Skin of body (tissue), 2 donors: ENCODE data around the gene SFRP2. TPM values are rescaled to one million over a fixed set of nuclear protein-coding genes. Genes with fewer than 3 reads are reported as not detected.

Experiments
- DNase-seq: peaks from one replicate; lab custom pipeline; 2025; lab: John Stamatoyannopoulos, UW
- total RNA-seq: library from RNA; depleted of rRNA; stranded (reverse); fragments of >200 nt; gene quantifications from one replicate; pipeline ENCODE4 v1.2.3, GENCODE V29; 2014

SFRP2 gene
- total RNA-seq, 1 donor from 2014 or later: 94.7 TPM

GRCh38 chr4:153798420-153798819 is 9.5 kb upstream of the SFRP2 start:
- DNase-seq: peak; percentile 69

DNA sequence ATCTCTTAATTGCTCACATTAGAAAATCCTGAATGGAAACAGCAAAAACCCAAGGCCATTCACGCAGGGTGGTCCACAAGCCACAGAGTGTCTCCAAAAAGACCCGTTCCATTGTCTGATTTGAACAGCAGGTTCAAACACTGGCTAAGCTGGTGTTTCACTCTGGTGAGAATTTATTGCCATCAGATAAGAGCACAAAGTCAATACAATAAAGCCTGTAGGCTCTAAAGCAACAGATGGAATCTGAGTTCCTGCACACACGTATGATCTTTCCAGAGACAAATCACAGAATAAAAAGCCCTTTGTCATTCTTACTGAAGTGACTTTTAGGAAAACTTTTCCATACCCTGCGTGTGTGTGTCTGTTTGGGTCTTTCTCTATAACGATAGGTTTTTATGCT is 5.1 kb upstream of the SFRP2 start:
- peak; percentile 48 for DNase-seq

- no peak for DNase-seq
Measured at GRCh38 chr4:153792618-153793247, 3.9 kb upstream of the SFRP2 start.

- peak; percentile 72 for DNase-seq
Measured at GRCh38 chr4:153791746-153792617, 3.1 kb upstream of the SFRP2 start.

DNA sequence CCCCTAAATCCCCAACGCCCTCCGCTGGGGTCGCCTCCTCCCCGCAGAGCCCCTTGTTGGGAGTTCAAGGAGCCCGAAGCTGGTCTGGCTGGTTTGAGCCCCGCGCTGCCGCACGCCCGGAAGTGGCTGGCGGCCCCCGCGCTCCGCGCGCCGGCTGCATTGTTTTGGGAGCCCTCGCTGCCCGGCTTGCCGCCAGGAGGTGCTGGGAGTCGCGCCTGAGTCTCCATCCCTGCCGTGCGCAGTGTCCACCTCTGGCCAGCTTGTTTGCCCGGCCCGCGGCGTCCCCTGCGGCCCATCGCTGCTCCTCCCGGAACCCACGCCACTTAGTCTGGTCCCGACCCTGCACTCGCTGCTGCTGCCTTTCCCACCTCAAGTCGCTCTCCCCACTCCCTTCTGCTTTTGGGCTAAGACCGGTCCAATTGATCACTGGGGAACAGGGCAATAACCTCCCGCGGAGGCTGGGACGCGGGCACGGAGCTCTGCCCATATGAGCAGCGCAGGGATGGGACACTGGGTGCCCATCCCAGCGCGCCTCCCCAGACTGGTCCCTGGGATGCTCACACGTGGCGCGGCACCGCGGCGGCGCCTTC is 2.2 kb upstream of the SFRP2 start:
- peak; percentile 6 for DNase-seq

GRCh38 chr4:153790500-153790865 is 1.6 kb upstream of the SFRP2 start:
- no peak for DNase-seq

DNA sequence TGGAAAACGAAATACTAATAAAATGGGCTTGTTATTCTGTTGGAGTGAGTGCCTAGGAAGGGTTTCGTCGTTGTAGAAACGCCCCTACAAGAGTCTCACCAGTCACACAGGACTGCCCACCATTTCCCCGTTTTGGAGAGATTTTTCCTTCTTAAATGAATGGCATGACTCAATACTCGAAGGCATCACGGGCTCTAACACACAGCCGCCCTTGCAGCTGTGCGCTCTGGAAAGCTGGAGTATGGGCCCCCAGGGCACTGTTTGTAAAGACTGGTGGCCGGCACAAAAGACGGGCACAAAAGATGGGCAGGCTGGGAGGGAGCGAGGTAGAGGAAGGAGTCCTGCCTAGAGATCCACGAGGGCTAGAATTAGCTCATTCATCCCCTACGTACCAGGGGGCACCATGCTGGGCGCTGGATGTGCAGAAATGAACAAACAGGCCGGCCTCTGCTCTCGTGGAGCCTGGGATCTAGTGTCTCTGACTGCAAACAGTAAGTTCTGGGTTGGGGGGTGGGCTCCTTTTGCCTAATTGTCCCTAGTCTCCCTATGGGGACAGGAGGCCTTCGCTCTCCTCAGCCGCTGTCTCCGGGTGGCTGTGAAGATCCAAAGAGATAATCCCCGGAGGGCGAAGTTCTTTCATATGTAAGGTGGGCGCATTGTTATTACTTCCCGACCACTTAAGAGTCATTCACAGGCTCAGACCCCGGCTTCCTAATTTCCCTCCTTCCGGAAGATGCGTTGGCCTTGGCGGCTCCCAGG is 1.0 kb upstream of the SFRP2 start:
- DNase-seq: peak; percentile 61

GRCh38 chr4:153788051-153788412 is 851 bp downstream of the SFRP2 start:
- no peak for DNase-seq

- DNase-seq: no peak
Measured at GRCh38 chr4:153787575-153787974, 1.3 kb downstream of the SFRP2 start.

DNA sequence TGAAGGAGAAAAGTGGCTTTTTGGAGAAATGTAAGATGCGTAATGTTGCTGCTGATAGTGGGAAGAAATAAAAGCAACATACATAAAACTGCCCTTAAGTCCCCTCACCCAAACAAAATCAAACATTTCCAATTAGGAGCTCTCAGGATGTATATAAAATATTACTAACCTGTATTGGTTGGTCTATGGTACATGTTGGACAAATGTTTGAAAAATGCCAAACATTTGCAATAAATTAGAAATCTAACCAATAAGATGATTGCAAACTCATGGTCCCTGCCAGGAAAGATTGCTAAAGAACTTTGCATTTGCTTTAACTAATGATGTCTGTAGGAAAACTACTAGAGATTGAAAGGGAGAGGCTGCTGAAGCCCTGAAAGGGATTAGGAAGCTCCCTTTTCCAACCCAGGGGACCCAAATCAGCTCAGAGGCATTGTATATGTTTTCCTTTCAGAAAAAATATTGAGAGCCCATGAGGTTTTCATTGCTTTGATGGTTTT is 1.8 kb downstream of the SFRP2 start:
- DNase-seq: peak; percentile 73

DNA sequence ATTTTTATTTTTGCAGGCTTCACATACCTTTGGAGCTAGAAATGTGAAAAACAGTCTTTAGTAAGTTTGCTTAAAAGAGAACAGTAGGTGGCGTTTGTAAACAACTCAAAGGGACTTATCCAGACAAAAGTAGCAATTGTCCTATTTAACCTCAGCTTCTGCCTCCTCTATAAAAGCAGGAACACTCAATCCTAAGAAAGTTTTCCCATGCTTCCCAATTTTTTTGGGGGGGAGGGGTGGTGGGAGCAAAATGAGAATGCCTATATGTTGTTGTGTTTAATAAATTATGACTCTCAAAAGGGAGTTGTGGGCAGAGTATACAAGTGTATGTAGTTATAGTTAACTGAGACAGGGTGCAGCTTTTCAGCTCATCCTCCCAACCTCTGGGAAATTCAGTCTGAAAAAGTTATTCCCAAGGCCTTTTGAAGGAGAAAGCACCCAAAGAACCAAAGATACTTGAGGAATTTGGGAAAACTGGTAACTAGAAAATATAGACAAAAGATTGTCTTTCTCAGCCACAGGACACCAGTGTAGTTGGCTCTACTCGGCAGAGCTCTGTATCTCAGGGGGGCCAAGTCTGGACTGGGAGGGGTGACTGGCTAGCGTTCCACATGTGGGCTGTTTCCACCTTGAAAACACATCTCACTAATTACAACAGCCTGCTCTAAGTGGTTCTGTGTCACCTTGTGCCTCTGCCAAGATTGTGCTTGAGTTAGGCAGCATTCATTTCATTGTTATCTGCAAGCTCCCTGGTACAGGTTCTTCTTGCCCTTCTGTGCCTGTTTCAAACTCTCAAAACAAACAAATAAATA is 2.8 kb downstream of the SFRP2 start:
- DNase-seq: peak; percentile 55

DNA sequence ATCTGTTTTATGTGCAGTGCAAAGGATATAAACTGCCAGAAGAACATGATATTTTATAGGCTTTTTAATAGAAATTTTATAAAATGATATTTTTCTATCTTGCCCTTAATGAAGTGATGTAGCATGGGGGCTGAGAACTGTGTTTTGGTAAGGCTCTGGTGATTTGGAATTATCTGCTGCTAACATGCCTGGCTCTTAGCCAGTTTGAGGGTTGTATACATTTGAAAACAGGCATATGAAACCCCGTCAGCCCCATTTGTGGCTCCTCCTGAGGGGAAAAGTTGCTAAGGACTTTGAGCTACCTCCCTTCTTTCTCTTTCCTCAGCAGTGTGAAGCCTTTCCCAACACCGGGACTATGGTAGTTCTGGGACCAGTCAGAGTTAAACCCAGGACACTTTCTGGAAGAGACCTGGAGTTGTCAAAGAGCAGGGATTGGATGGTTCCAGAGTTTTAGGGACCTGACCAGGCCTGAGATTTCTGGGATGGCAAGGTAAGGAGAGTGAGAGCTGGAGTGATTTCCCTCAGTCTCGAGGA is 4.7 kb downstream of the SFRP2 start:
- DNase-seq: no peak

DNA sequence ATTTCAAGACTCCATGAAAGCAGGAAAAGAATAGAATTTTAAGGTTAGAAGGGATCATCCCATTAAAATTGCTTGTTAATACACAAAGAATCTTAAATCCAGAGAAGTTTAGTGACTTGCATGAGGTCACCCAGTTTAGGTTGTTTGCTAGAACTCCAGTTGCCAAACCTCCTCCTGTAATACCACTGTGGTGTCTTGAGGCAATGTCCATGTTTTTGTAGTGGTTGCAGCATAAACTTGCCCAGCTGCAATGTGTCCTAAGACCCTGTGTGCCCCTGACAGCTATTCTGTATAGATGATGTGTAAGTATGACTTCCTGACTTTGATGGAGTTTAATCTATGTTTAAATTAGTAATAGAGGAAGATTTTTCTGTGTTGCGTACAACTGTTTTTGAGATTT is 6.3 kb downstream of the SFRP2 start:
- no peak for DNase-seq

GRCh38 chr4:153781717-153782416 is 7.0 kb downstream of the SFRP2 start:
- DNase-seq: peak; percentile 85

GRCh38 chr4:153781280-153781679 is 7.6 kb downstream of the SFRP2 start:
- DNase-seq: no peak

GRCh38 chr4:153780876-153781275 is 8.0 kb downstream of the SFRP2 start:
- DNase-seq: no peak

DNA sequence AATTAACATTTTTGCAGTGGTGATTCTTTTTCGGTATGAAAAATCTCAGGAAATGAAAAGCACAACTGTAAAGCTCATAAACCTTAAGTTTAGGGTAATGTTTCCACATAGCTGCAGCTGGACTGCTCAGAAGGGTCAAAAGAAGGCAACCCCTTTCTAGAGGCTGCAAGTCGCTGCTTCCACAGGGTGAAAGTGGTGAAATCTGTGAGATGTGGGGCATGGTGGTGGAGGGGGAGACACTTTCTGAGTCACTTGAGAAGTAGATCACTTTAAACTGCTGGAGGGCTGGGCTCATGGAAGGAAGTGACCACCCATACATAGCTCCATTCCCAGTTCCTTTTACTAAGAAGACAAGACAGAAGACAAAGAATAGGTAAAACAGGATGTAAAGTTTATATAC is 8.7 kb downstream of the SFRP2 start:
- DNase-seq: no peak

GRCh38 chr4:153778383-153778782 is 10.5 kb downstream of the SFRP2 start:
- no peak for DNase-seq

- no peak for DNase-seq
Measured at GRCh38 chr4:153777421-153777820, 11.5 kb downstream of the SFRP2 start.

GRCh38 chr4:153776601-153777000 is 12.3 kb downstream of the SFRP2 start:
- no peak for DNase-seq
